ENCODE data around the gene BMPER.

The BMPER gene

DNA sequence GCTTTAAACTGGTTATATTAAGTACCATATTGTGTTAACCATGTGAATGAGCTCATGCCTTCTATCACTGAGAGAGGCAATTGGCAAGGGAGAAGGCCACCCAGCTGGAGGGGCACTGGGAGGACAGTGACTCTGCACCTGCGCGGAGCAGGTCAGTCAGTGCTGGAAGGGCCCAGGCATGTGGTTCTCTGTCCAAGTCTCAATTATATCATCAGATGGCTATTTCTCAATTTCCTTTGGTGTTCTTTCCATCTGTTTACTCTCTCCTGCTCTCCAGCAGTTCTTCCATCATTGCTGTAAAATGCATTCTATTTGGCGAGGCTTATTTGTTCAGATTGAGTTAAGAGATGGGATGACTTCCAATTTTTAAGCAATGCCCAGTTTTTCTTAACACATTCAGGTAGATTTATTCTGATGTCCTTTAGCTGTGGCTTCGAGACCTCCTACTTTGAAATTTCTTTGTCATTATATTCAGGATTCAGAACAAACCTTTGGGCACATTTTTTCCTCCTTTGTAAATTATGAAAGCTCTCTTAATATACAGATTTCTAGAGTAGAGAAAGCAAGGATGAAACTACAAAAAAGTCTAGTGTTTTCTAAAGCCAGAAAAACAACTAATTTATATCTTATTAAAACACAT is 159.3 kb downstream of the BMPER start:
- DNase-seq (ENCODE audit: low read depth), result no peak

DNA sequence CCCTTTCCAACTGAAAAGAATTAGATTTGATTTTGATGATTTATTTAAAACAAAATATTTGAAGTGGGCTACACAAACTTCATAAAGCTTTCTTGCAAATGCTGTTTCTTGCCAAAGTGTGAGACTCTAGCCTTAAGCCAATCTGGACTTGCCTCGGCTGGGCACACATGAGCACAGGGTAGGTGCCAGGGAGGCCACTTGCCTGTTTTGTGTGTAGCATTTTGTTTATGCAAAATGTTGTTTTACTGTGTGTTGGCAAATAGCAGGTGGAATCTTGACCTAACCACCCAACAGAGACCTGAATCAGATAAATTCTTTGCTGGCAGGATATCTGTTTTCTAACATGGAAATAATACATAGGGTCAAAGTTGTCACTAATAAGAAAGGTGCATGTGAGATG is 161.1 kb downstream of the BMPER start:
- DNase-seq (ENCODE audit: low read depth), result no peak

DNA sequence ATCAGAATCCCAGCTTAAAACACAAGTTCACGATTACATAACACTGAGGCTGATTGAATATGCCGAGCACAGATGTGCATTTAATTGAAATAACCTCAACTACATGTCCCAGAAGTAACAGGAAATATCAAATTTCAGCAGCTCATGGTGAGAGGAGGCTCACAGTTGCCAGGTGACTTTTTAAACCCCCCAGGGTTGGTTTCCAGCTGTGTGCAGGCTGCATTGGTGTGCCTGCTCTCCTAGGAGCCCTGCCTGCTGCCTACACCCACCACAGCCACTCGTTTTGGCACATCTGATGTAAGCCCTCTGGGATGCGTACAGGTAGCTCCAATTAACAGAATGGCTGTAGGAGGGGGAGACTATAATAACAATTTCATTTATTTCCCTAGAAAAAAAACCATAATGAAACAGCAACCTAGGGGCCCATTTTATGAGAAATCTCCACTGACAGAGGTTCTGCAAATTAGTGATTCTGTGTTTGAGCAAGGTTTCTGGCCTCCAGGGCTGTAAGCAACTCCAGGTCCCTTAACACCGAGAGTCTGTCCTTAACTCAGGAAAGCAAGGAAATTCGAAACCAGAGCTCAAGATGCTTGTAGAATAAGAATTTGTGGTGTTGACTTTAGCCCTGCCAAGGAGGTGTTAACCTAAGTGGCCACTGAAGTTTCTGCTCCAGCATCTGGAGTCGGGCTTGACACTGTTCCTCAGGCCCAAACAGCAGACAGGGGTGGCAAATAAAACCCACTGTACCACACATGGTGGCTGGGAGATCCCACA is 161.9 kb downstream of the BMPER start:
- DNase-seq (ENCODE audit: low read depth), result no peak

- no peak for DNase-seq (ENCODE audit: low read depth)
Measured at GRCh38 chr7:34069676-34070075, 164.3 kb downstream of the BMPER start.

GRCh38 chr7:34070511-34071323 is 165.4 kb downstream of the BMPER start:
- DNase-seq (ENCODE audit: low read depth), result no peak

DNA sequence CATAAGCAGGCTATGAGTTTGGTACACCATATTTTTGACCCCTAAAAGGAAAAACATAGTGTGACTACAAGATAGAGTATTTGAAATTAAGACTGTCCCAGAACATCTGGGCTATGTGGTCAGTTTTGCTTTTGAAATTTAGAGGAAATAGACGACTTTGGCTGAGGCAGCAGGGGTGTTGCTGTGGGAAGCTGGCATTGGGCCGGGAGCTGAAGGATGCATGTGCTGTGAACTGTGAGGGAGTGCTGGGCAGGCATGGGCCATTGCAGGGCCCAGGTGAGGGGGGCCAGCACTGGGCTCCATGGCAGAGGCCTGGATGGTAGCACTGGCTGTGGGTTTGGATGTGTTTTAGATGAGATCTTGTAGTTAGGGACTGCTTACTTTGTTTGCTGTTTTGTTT is 168.3 kb downstream of the BMPER start:
- no peak for DNase-seq (ENCODE audit: low read depth)

GRCh38 chr7:34074421-34074820 is 169.1 kb downstream of the BMPER start:
- no peak for DNase-seq (ENCODE audit: low read depth)

DNA sequence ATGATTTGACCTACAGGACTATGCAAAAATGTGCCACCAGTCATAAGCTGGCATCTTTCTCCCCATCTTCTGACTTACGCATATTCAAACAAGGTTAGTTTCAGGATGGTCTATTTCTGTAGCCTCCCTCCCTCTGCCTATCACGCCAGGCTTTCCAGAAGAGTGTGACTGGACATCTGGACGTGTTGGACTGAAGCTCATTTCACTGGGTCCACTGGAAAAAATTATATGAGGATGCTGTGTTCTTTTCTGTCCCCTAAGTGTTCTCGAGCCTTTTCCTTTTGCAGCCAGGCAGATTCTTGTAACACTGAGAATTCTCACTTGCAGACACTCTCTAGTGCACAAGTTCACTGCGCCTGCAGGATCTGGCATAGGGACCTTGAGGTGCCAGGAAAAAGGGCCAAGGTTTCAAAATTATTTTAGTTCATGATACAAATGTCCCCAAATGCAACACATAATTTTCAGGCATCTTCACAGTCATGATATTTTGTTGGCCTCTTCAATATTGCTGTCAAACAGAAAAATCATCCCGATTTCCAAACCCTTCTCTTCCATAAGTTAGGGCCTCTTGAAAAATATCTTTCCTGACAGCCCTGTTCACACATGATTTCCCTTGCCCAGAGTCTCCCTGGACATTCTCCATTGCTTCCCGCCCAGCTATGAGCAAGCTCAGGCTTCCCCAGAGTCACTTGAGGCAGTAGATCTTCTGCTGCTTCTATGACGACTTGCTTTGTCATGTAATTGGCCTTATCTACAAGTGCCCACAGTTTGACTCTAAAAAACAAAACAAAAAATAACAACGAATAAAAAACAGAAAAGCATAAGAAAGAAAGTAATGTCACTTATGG is 170.4 kb downstream of the BMPER start:
- no peak for DNase-seq (ENCODE audit: low read depth)

DNA sequence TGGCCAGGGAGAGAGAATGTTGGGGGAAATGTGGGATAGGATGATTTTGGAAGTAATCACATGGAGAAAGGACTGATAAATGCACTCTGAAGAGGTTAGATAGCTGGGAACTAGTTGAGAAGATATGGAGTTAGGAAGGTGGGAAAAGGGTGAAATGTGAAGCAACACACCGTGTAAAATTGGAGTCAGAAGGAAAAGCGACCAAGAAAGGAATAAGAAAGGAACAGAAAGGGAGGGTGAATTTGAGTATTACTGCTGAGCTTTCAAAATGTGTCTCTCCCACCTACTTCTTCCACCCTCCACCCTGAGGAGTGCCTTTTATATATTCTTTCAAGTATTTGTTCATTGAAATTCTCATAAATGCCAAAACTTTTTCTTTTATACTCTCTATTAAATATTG is 171.8 kb downstream of the BMPER start:
- no peak for DNase-seq (ENCODE audit: low read depth)

DNA sequence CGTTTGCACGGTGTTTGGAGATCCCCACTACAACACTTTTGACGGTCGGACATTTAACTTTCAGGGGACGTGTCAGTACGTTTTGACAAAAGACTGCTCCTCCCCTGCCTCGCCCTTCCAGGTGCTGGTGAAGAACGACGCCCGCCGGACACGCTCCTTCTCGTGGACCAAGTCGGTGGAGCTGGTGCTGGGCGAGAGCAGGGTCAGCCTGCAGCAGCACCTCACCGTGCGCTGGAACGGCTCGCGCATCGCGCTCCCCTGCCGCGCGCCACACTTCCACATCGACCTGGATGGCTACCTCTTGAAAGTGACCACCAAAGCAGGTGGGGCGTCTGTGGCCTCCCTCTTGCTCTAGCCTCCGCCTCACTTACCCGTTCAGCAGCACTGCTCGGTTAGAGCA is 173.5 kb downstream of the BMPER start:
- no peak for DNase-seq (ENCODE audit: low read depth)

DNA sequence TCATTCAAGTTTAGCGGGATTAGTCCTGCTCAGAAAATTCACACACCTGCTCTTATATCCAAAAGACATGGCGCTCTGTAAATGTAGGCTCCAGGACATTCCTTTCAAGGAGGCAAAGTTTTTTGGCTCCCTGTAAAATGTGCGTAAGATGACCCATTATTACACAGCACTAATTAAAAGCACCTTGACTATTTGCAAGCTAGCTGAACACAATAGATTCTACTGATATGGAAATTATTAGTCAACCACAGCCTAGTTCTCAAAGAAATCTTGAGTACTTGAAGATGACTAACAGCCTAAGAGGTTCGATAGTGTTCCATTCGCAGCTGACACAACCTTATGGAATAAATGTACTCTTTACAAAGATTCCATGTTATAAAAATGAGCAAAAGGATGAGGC is 175.2 kb downstream of the BMPER start:
- no peak for DNase-seq (ENCODE audit: low read depth)

DNA sequence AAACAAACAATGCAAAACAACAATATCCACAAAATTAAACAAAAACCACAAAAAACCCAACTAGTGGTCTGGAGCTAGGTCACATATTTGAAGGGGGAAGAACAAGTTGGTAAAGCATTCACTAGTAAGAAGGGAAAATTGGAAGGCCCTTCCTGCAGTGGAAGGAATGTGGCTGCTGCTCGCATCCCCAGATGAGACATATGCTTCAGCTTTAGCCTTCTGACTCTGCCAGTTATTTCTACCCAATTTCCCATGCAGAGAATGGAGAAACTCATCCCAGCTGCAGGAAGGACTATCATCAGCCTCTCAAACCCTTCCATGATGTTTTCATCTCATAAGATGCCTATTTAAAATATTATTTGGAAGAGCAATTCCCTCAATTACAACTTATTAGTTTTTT is 176.6 kb downstream of the BMPER start:
- no peak for DNase-seq (ENCODE audit: low read depth)

DNA sequence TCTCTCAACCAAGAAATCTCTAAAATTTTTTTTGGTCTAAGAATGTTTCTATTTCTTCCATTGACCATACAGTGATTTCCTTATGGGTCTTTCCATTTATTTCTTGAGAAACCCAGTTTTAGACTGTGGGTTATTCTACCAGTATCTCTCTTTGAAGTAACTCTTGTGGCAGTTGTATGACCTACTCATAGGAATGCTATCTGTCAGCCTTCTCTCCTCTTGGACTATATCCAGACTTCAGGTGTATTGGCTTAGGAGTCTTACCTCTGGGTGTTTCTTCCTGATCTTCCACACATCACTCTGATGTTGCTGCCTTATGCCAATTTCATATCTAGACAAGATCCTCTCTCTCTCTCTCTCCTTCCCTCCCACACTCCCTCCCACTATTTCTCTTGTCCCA is 178.1 kb downstream of the BMPER start:
- DNase-seq (ENCODE audit: low read depth), result no peak

GRCh38 chr7:34084651-34085050 is 179.3 kb downstream of the BMPER start:
- no peak for DNase-seq (ENCODE audit: low read depth)

GRCh38 chr7:34086064-34086463 is 180.7 kb downstream of the BMPER start:
- DNase-seq (ENCODE audit: low read depth), result no peak

DNA sequence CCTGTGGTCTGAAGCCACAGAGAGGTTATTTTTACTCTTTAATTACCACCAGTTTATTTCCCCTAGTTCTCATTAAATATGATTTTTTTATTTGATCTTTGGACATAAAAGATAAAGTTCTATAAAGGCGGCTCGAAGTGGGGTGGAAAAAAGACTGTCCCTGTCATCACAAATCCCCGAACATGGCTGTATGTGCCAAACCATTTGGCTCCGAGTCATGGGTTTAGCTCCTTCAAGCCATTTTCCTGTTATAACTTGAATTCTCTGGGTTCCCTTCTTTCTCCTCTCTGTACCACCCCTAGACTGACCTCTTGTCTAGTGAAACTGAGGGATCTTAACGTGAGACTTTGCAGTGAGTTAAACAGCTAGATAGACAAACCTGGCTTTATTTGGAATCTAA is 181.6 kb downstream of the BMPER start:
- no peak for DNase-seq (ENCODE audit: low read depth)

DNA sequence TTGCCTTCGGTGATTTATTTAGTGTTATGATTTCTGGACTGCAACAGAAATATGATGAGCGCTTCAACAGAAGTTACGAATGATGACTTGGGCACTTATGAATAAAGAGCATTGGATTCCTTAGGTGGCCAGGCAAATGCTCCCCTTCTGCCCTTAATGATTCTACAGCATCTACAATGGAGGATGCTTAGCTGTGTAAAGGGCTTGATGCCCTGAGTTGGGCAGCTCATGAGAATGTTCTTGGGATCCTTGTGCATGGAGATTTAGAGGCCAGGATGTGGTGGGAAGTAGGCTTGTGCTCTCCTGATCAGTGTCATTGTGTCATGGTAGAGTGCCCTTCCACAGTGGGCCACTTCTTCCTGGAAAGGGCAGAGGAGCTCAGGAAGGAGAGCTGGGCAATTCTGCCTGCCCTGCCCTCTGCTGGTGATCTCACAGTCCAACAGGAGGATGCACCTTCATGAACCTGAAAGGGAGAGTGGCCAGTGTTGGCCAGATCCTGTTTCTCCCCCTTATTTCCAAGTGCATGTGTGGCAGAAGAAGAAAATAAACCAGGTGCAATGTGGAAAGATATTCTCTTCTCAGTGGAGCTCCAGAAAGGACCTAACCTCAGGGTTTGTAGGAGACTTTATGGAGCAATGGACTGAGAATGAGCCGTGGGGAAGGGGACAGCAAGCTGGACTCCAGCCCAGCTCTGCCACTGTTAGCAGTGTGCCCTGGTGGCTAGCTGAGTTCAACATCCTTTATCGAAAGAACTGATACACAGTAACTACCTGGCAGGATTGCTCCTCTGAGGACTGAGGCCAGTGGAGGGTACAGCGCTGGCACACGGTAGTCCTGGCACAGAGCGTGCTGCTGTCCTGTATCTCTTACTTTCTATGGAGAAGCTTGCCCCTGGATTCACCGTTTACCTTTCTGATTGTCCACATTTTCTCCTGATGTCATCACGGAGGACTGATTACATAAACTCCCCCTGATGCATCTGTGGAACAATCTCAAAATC is 182.9 kb downstream of the BMPER start:
- no peak for DNase-seq (ENCODE audit: low read depth)

- DNase-seq (ENCODE audit: low read depth), result no peak
Measured at GRCh38 chr7:34090816-34091215, 185.5 kb downstream of the BMPER start.

GRCh38 chr7:34091321-34091917 is 186.1 kb downstream of the BMPER start:
- DNase-seq (ENCODE audit: low read depth), result no peak

DNA sequence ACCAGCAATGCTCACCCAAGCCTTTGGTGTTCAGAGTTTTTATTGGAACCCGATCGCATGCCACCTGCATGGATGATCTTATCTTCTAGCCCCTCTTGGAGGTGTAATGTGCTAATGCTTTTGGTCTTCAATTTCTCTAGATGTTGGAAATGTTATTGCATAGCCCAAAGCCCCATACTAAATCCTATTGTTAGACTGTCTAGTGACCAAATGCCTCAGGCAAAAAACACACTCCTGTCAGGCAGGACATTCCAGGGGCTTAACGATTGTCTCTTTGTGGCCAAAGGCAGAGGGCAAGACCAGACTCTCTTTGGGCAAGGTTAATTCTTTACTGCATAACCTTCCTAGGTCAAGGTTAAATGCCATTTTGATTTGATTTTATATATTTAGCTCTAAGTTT is 187.9 kb downstream of the BMPER start:
- no peak for DNase-seq (ENCODE audit: low read depth)
